Subcutaneous preadipocyte (primary cell): ENCODE measurements around the gene POLK. TPM values are rescaled to one million over a fixed set of nuclear protein-coding genes. Genes with fewer than 3 reads are reported as not detected.

Experiments used
- small RNA-seq: library from RNA; depleted of rRNA; stranded (forward); fragments of <200 nt; gene quantifications from one replicate; pipeline ENCODE3, GENCODE V24; 2012
- total RNA-seq: library from RNA; depleted of rRNA; stranded (reverse); fragments of >200 nt; gene quantifications from 2 replicates; pipeline ENCODE4 v1.2.3, GENCODE V29; 2012

Gene POLK
- 29.4 and 33.4 TPM in 2 replicates for total RNA-seq

DNA sequence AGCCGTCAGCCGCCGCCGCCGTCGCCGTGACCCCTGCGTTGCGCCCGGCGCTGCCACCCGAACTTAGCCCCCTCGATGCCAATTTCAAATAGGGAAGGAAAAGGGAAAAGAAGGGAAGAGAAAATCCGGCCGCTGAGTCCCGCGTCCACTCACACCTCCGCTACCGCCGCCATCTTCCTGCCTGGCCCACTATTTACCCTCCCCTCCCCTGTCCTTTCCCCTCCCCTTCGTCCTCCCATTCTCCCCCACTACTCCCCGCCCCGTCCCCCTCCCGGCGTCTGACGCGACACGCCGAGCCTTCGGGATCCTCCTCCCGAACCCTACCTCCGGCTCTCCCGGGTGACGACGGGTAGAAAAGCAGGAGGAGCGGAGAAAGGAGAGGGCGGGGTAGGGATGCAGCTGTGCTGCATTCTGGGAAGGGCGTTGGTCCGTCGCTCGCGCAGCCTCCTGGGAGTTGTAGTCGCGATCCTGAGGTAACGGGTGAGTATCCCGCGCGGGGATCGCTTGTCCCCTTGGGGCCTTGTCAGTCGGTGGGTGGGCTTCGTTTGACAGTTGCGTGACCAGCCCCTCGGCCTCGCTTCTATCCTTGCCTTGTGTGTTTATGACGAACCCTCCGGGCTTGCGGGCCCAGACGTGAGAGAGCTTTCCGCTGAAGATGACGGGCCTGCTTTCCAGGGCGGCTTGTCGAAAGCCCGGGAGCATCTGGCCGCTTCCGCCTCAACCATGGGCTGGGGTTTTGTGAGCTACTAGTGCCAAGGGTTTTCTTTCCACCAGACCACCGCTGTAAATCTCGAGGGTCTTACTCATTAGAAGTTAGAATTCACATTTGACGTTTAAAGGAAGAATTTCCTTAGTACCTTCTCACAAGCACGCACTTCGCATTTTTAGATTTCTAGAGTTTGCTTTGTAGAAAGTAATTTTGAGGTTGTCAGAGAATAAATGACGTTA, at the start of gene POLK, which contains the start of gene CERT1:
Gene POLK, plus strand, starts transcription at position 457 of the 948 bp plus-strand sequence.
Gene CERT1, minus strand, starts transcription at position 195 of the 948 bp plus-strand sequence. CDS start 422 bp downstream, outside the sequence.

DNA sequence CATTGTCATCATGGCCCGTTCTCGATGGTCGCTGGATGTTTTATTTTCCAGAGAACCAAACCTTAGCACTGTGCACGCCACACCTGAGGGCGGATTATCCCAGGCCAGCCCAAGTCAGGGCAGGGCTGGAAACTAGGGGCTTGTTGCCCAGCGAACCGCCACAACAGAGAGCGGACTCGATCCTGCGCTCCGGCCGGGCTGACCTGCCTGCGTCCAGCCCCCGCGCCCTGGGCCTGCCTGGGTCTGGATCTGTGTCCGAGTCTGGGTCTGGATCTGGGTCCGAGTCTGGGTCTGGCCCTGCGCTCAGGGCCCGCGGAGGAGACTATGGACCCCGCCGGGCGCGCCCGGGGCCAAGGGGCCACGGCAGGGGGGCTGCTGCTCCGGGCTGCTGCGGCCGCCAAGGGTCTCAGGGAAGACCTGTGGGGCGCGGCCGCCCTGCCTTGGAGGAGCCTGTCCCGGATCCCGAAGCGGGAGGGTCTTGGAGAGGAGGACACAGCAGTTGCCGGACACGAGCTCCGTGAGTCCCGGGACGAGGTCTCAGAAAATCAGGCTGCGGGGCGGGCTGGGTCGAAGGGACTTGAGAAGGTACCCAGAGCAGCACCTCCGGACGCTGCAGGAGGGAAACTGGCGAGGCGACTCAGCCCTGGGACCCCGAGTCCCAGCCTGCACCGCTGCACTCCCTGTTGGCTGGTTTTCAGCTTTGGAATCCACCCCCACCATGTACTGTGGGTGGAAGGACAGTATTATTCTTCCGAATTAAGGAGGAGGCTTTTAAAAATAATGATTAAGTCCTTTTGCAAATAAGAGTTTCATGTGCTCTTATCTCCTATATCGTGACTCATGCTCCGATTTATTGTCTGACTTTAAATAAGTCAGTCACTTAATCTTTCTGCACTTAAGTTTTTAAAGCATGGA, 99.9 kb downstream of the POLK start, which contains the start of gene ANKDD1B:
Gene ANKDD1B, plus strand, starts transcription at position 143 of the 915 bp plus-strand sequence. Its CDS starts 182 bp downstream, at position 325.

Small RNA genes within 50 kb of the gene (small RNA-seq; reads per million reads assigned to genes)
- gene RNU7-175P = not detected

Other genes with a start within 250 kb of the POLK start
- gene HMGCR, start 174.7 kb upstream of the POLK start, total RNA-seq = 165 and 233 TPM in 2 replicates
- gene CERT1, start 262 bp upstream of the POLK start, total RNA-seq = 24.0 and 31.2 TPM in 2 replicates
- 0.20 and 0.37 TPM in 2 replicates for gene ANKDD1B, start 99.6 kb downstream of the POLK start, total RNA-seq
- 7.0 and 11.7 TPM in 2 replicates for gene POC5, start 205.5 kb downstream of the POLK start, total RNA-seq